Tibial nerve (tissue), 4 donors: ENCODE results near the gene CLGN. TPM values are rescaled to one million over a fixed set of nuclear protein-coding genes. Genes with fewer than 3 reads are reported as not detected.
A peak's percentile ranks its signal among the peaks of the same experiment; 100 is the strongest.

Experiments used
- DNase-seq, 2 donors: peaks; one replicate each; pipeline ENCODE4 v3.0.0-alpha.2; 2019; ENCODE audit warnings: low spot score in 2 of 2
- H3K27ac ChIP-seq, 4 donors: fragments of 200-600 bp; sonication (generic) in 3 of 4; one replicate each; pipeline ENCODE4 v1.5.1; 2017 to 2019; ENCODE audit warnings: mild to moderate bottlenecking in 1 of 4
- H3K27me3 ChIP-seq, 2 donors: fragments of 200-600 bp; sonication (generic) in 1 of 2; one replicate each; pipeline versions ENCODE4 v1.5.1 to v1.6.0; 2017 to 2019
- H3K36me3 ChIP-seq, 3 donors: fragments of 200-600 bp; sonication (generic); one replicate each; pipeline ENCODE4 v1.5.1; 2018 to 2019
- H3K4me1 ChIP-seq, 4 donors: fragments of 200-600 bp; sonication (generic) in 3 of 4; one replicate each; pipeline ENCODE4 v1.5.1; 2017 to 2019
- H3K4me3 ChIP-seq, 4 donors: fragments of 200-600 bp; sonication (generic) in 3 of 4; one replicate each; pipeline ENCODE4 v1.5.1; 2017 to 2019; ENCODE audit warnings: mild to moderate bottlenecking in 1 of 4, moderate library complexity in 1 of 4
- H3K9me3 ChIP-seq, 4 donors: fragments of 200-600 bp; sonication (generic) in 3 of 4; one replicate each; pipeline ENCODE4 v1.5.1; 2017 to 2019
- EP300 ChIP-seq, 2 donors: sonication (generic); formaldehyde crosslinking; IDR thresholded peaks; one replicate each; pipeline ENCODE4 v1.6.1; 2017; ENCODE audit warnings: antibody characterized with exemption in 2 of 2, mild to moderate bottlenecking in 1 of 2
- POLR2A ChIP-seq, 2 donors: fragments of 450-650 bp; IDR thresholded peaks; one replicate each; pipeline ENCODE4 v1.6.1; 2017; ENCODE audit warnings: antibody characterized with exemption in 2 of 2, mild to moderate bottlenecking in 2 of 2, moderate library complexity in 2 of 2
- WGBS, 2 donors: methylation state at CpG; one replicate each; pipeline ENCODE4 v1.1.5; 2018; 5-methylcytosine and 5-hydroxymethylcytosine counted together
- total RNA-seq, 4 donors: library from RNA; depleted of rRNA; stranded (reverse); fragments of >200 nt; gene quantifications; one replicate each; pipeline ENCODE4 v1.1.0, GENCODE V29; 2016
- TF ChIP-seq, protein P1 (sequence below), 5 experiments: fragments of 200-600 bp in 3 of 5; fragments of 450-650 bp in 2 of 5; sonication (generic) in 3 of 5; IDR thresholded peaks; one replicate each; pipeline ENCODE4 v1.5.1; 2016 to 2019; ENCODE audit warnings: antibody characterized with exemption in 5 of 5, mild to moderate bottlenecking in 3 of 5, moderate library complexity in 2 of 5

CLGN gene
- total RNA-seq, 4 donors from 2014 or later, result 0.42 to 2.5 (median 1.1) TPM

DNA sequence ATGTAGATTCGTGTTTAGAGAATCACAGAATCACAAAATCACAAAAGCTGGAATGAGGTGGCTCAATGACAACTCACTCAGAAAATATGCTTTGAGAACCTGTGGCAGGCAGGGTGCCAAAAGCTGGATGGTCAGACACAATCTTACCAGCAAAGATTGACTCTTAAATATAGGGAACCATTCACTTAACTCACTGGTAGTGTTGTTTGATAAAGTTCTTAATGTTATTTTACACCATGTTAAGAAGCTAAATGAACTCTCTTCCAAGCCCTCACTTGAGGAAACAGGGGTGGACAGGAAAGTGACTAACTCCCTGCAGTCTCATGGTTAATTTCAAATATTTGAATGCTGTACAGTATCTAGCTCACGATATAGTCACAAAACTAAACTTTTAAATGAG, 59.7 kb downstream of the CLGN start:
- TF ChIP-seq POLR2A (IDR thresholded peaks at IDR 0.05), result no peak
- no peak for TF ChIP-seq EP300 (IDR thresholded peaks at IDR 0.05)
- TF ChIP-seq, protein P1, sequence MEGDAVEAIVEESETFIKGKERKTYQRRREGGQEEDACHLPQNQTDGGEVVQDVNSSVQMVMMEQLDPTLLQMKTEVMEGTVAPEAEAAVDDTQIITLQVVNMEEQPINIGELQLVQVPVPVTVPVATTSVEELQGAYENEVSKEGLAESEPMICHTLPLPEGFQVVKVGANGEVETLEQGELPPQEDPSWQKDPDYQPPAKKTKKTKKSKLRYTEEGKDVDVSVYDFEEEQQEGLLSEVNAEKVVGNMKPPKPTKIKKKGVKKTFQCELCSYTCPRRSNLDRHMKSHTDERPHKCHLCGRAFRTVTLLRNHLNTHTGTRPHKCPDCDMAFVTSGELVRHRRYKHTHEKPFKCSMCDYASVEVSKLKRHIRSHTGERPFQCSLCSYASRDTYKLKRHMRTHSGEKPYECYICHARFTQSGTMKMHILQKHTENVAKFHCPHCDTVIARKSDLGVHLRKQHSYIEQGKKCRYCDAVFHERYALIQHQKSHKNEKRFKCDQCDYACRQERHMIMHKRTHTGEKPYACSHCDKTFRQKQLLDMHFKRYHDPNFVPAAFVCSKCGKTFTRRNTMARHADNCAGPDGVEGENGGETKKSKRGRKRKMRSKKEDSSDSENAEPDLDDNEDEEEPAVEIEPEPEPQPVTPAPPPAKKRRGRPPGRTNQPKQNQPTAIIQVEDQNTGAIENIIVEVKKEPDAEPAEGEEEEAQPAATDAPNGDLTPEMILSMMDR (IDR thresholded peaks at IDR 0.05), result no peak
- DNase-seq, result no peak
- WGBS, 2 donors, result 80% methylated on average over 2 of the region's 2 CpGs

DNA sequence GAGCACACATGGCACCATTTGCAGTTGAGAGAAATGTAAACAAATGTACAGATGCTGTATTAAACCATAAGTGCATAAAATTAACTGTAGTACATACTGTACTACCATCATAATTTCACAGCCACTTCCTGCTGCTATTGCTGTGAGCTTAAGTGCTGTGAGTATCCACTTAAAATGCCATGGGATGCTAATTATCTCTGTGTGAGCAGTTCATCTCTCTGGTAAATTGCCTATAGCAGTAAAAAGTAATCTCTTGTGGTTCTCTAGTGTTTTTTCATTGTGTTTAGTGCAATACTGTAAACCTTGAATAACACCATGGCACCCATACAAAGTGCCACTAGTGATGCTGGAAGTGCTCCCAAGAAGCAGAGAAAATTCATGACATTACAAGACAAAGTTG, 63.9 kb downstream of the CLGN start:
- no peak for DNase-seq
- Histone ChIP-seq H3K4me3 (no peak overlapping the region), H3K27me3 (peaks cover 0 to 4% of the 10 kb centered on the region in 2 donors), H3K36me3 (no peaks in the 10 kb centered on the region), H3K27ac (no peak overlapping the region), H3K4me1 (no peaks in the 10 kb centered on the region), H3K9me3 (no peaks in the 10 kb centered on the region)
- TF ChIP-seq EP300 (IDR thresholded peaks at IDR 0.05), result no peak
- TF ChIP-seq, protein P1 (IDR thresholded peaks at IDR 0.05), result no peak
- no peak for TF ChIP-seq POLR2A (IDR thresholded peaks at IDR 0.05)

More for the DNA sequence above, 59.7 kb downstream of the CLGN start:
- no peak overlapping the region for H3K4me3 ChIP-seq
- H3K9me3 ChIP-seq, result no peaks in the 10 kb centered on the region
- peaks cover 0 to 5% (median 0%) of the 10 kb centered on the region in 4 donors for H3K4me1 ChIP-seq
- H3K36me3 ChIP-seq, result no peaks in the 10 kb centered on the region
- H3K27me3 ChIP-seq, result no peaks in the 10 kb centered on the region
- H3K27ac ChIP-seq, result no peak overlapping the region

DNA sequence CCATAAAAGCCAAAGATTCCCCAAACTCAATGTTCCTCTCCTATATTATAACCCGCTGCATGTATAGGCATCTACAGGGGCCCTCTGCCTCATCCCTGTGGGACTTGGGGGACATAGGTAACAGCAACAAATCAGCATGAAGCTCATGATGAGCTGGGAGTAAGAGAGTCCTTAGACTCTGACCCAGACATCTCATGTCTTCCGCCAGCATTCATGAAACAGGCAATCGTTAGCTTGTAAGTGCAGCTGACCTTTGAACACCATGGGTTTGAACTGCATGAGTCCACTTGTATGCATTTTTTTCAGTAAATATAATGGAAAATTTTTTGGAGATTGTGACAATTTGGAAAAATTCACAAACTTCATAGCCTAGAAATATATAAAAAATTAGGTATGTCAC, 64.4 kb downstream of the CLGN start:
- 74 to 79% methylated on average over 3 of the region's 3 CpGs for WGBS, 2 donors
- H3K4me1 ChIP-seq, result no peaks in the 10 kb centered on the region

DNA sequence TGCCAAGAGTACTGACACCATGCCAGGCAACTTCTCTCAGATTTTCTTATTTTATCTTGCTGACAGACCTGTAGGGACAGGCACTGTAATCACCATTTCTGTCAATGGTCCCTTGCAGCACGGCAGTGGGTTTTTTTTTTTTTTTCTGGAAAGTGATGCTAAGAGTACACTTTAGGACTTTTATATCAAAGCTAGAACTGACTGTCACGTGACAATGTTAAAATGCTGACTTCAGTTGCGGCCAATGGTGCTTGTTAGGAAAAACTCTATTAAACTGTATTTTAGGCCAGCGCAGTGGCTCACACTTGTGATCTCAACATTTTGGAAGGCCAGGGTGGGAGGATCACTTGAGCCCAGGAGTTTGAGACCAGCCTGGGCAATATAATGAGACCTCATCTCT, 66.3 kb downstream of the CLGN start:
- Histone ChIP-seq H3K9me3 (no peaks in the 10 kb centered on the region), H3K4me1 (no peaks in the 10 kb centered on the region), H3K4me3 (no peak overlapping the region), H3K27ac (no peak overlapping the region), H3K36me3 (no peaks in the 10 kb centered on the region), H3K27me3 (peaks cover 0 to 4% of the 10 kb centered on the region in 2 donors)
- DNase-seq, result no peak
- WGBS, 2 donors, result 97 to 98% methylated on average over 4 of the region's 4 CpGs
- TF ChIP-seq EP300 (IDR thresholded peaks at IDR 0.05), result no peak
- TF ChIP-seq, protein P1 (IDR thresholded peaks at IDR 0.05), result no peak
- no peak for TF ChIP-seq POLR2A (IDR thresholded peaks at IDR 0.05)

More for the DNA sequence above, 64.4 kb downstream of the CLGN start:
- DNase-seq, result no peak
- TF ChIP-seq, protein P1 (IDR thresholded peaks at IDR 0.05), result no peak
- TF ChIP-seq POLR2A (IDR thresholded peaks at IDR 0.05) (no peak), EP300 (IDR thresholded peaks at IDR 0.05) (no peak)
- no peak overlapping the region for H3K4me3 ChIP-seq
- H3K9me3 ChIP-seq, result no peaks in the 10 kb centered on the region
- no peak overlapping the region for H3K27ac ChIP-seq
- peaks cover 0 to 4% of the 10 kb centered on the region in 2 donors for H3K27me3 ChIP-seq
- no peaks in the 10 kb centered on the region for H3K36me3 ChIP-seq

DNA sequence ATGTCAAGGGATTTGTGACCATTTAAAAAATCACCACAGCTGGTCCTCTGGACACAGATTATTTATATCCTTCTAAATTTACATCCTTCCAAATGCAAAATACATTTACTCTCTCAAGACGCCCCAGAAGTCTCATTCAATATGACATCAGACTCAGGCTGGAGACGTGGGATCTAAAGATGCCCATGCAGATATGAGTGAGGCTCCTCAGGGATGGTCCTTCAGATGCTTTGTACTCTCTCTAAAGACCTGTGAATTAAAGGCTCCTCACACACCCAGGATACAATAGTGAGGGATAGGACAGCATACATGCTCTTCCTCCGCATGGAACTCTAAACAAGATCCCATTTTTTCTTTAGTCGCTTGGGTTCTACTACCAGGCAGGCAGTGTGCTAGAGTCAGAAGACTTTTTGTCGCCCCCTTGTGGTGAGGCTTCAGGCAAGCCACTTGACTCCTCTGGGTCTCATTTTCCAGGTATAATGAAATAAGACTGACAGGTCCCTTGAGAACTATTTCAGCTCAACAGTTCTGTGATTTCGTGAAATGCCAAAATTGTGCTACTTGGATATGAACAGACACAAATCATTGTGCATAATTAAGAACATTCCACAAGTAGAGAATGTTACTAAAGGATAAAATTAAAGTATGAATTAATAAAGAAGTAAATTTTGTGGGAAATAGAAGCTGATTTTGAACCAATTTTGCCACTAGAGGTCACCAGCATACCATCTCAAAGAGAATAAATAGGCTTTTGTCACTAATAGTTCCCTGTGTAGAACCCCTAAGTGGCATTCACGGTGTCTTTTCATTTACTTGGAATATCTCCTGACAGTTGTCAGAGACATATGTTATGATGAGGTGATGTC, 67.7 kb downstream of the CLGN start:
- peaks cover 0 to 4% of the 10 kb centered on the region in 2 donors for H3K27me3 ChIP-seq
- no peak overlapping the region for H3K4me3 ChIP-seq
- no peak overlapping the region for H3K27ac ChIP-seq
- peak; percentile 51 to 82 for DNase-seq
- no peaks in the 10 kb centered on the region for H3K36me3 ChIP-seq
- H3K9me3 ChIP-seq, result no peaks in the 10 kb centered on the region
- WGBS, 2 donors, result 31 to 38% methylated on average over 7 of the region's 7 CpGs
- H3K4me1 ChIP-seq, result no peaks in the 10 kb centered on the region
- TF ChIP-seq, protein P1 (IDR thresholded peaks at IDR 0.05), result peak; percentile 60 to 73 (median 64)
- no peak for TF ChIP-seq EP300 (IDR thresholded peaks at IDR 0.05)
- no peak for TF ChIP-seq POLR2A (IDR thresholded peaks at IDR 0.05)
